ENCODE data around the gene DTNB. TPM values are rescaled to one million over a fixed set of nuclear protein-coding genes. Genes with fewer than 3 reads are reported as not detected.

DTNB gene
- total and polyA plus RNA-seq, 2 donors (not counting 3 experiments of a cell fraction or from before 2014, with no cell fraction given), result 11.5 to 17.0 TPM

DNA sequence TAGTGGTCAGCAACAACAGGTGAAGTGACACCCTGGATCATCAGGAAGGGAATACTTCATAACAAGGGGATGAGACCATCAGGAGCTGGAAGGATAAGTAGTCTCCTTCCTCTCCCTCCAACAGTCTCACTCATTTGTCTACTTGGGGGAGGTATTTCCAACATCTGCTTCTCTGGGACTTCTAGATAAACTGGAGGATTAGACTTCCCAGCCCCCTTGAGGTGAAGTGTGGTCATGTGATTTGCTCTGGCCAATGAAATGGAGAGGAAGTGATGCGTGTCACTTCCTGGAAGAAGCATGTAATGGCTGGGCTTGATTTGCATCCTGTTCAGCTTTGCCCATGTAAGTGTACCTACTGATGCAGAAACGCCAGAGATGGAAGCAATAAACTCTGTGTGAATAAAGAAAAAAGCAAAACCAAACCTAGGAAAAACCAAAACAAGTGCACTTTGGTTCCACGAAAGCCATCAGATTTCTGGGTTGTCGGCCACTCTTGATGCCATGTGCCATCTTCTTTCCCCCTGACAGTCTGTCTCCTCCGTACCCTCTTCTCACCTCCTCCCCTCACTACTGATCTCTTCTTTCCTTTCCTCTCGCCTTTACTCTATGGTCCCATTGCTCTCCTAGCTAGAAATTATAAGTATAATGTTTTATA is 255.5 kb downstream of the DTNB start:
- H3K36me3 ChIP-seq (ENCODE audit: control insufficient read depth in 2 of 2, extremely low read depth in 1 of 2, insufficient read depth in 2 of 2, low read length in 2 of 2), result no peaks in the 10 kb centered on the region
- POLR2A ChIA-PET, result no interaction called here
- H3K4me1 ChIP-seq (ENCODE audit: control insufficient read depth, extremely low read depth, insufficient read depth, low read length), result no peaks in the 10 kb centered on the region
- no peak overlapping the region for H3K4me3 ChIP-seq (replicated peaks in 1 of 3; ENCODE audit: insufficient read depth in 1 of 3, low read depth in 1 of 3, low read length in 3 of 3)
- no peak overlapping the region for H3K4me2 ChIP-seq (ENCODE audit: insufficient read depth, low read length)
- H2AFZ ChIP-seq (ENCODE audit: low read depth, low read length), result no peak overlapping the region
- TF ChIP-seq FOS (IDR thresholded peaks at IDR 0.05; ENCODE audit: borderline replicate concordance, insufficient read depth, low read length), result no peak
- no peak for TF ChIP-seq JUN (IDR thresholded peaks at IDR 0.05; ENCODE audit: borderline replicate concordance, insufficient read depth, insufficient read length, low read depth)
- TF ChIP-seq POLR2AphosphoS5 (IDR thresholded peaks at IDR 0.05; ENCODE audit: insufficient read depth, low read depth, low read length), result no peak
- no peak for TF ChIP-seq EZH2 (IDR thresholded peaks at IDR 0.05; ENCODE audit: borderline replicate concordance, low read depth, low read length, severe bottlenecking)
- TF ChIP-seq, protein P1, sequence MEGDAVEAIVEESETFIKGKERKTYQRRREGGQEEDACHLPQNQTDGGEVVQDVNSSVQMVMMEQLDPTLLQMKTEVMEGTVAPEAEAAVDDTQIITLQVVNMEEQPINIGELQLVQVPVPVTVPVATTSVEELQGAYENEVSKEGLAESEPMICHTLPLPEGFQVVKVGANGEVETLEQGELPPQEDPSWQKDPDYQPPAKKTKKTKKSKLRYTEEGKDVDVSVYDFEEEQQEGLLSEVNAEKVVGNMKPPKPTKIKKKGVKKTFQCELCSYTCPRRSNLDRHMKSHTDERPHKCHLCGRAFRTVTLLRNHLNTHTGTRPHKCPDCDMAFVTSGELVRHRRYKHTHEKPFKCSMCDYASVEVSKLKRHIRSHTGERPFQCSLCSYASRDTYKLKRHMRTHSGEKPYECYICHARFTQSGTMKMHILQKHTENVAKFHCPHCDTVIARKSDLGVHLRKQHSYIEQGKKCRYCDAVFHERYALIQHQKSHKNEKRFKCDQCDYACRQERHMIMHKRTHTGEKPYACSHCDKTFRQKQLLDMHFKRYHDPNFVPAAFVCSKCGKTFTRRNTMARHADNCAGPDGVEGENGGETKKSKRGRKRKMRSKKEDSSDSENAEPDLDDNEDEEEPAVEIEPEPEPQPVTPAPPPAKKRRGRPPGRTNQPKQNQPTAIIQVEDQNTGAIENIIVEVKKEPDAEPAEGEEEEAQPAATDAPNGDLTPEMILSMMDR (IDR thresholded peaks at IDR 0.05; ENCODE audit: extremely low read depth in 1 of 2, insufficient read depth in 1 of 2, low read depth in 1 of 2, low read length in 2 of 2), result no peak
- TF ChIP-seq GATA2 (IDR thresholded peaks at IDR 0.05; ENCODE audit: insufficient read depth, insufficient read length, low read depth, low read length), result no peak
- no peak for TF ChIP-seq MYC (IDR thresholded peaks at IDR 0.05; ENCODE audit: low read depth, low read length)
- TF ChIP-seq, protein P2, sequence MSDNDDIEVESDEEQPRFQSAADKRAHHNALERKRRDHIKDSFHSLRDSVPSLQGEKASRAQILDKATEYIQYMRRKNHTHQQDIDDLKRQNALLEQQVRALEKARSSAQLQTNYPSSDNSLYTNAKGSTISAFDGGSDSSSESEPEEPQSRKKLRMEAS (IDR thresholded peaks at IDR 0.05; ENCODE audit: insufficient read depth, insufficient read length), result no peak
- no peak for TF ChIP-seq POLR2A (IDR thresholded peaks at IDR 0.05; ENCODE audit: low read depth, low read length)
- H3K79me2 ChIP-seq (ENCODE audit: control insufficient read depth, insufficient read depth, low read length), result no peaks in the 10 kb centered on the region
- dilution Hi-C loops (cut with MboI; ENCODE audit: extremely low pct_ligation_motif_present, low sequenced_read_pairs), result no loop called here
- no peak overlapping the region for H3K27ac ChIP-seq (ENCODE audit: insufficient read depth, low read depth, low read length)
- H3K9me3 ChIP-seq (replicated peaks; ENCODE audit: control insufficient read depth, insufficient read depth, low read length), result no peaks in the 10 kb centered on the region
- intact Hi-C loops (cut with micrococcal nuclease), result no loop called here
- no peak overlapping the region for H3K9ac ChIP-seq (replicated peaks; ENCODE audit: extremely low read depth, insufficient read depth, low read length)
- no peaks in the 10 kb centered on the region for H4K20me1 ChIP-seq (replicated peaks; ENCODE audit: control insufficient read depth, extremely low read depth, insufficient read depth, low read length)
- CTCF ChIA-PET, result interaction anchor here (0.6 to 1.0 kb wide), 2 partner anchors 19 to 35 kb away, joined by 3 read pairs; no protein-coding TSS in a partner anchor
- H3K9me1 ChIP-seq (replicated peaks; ENCODE audit: control insufficient read depth, extremely low read depth, insufficient read depth, low read length), result no peaks in the 10 kb centered on the region
- DNase-seq (ENCODE audit: low read depth, low spot score), result no peak
- H3K27me3 ChIP-seq (ENCODE audit: control insufficient read depth in 2 of 2, insufficient read depth in 2 of 2, low read length in 2 of 2), result no peaks in the 10 kb centered on the region
- no TSS peak for BruUV-seq (replicated peaks)
- no peak for FAIRE-seq
